Stomach (tissue), 9 donors: ENCODE results near the gene GSTO2. TPM values are rescaled to one million over a fixed set of nuclear protein-coding genes. Genes with fewer than 3 reads are reported as not detected.
"Not testable (repeated sequence)": the region's sequence is repeated elsewhere in the genome, so short reads cannot be mapped to it uniquely, and the experiment has no call there.

Experiments
- DNase-seq, 2 donors: peaks; one replicate each; pipeline versions ENCODE4 v3.0.0 to v3.0.0-alpha.2; 2013 to 2019
- H3K27ac ChIP-seq, 5 donors: fragments of 200-600 bp in 4 of 5; sonication (generic) in 4 of 5; one replicate each; pipeline ENCODE4 v1.5.1; 2013 to 2019; ENCODE audit warnings: mild to moderate bottlenecking in 1 of 5, moderate library complexity in 1 of 5
- H3K27me3 ChIP-seq, 3 donors: fragments of 200-600 bp; sonication (generic); one replicate each; pipeline ENCODE4 v1.5.1; 2017 to 2019; ENCODE audit warnings: mixed run types in 1 of 3
- H3K36me3 ChIP-seq, 4 donors: fragments of 200-600 bp; sonication (generic); 1 replicate in 3 of 4; 2 replicates in 1 of 4; pipeline ENCODE4 v1.5.1; 2016 to 2019
- H3K4me1 ChIP-seq, 4 donors: fragments of 200-600 bp; sonication (generic); one replicate each; pipeline ENCODE4 v1.5.1; 2016 to 2019
- H3K4me3 ChIP-seq, 4 donors: fragments of 200-600 bp; sonication (generic) in 3 of 4; one replicate each; pipeline ENCODE4 v1.5.1; 2016 to 2019; ENCODE audit warnings: mild to moderate bottlenecking in 1 of 4
- H3K9me3 ChIP-seq, 4 donors: fragments of 200-600 bp; sonication (generic); one replicate each; pipeline ENCODE4 v1.5.1; 2016 to 2019
- CTCF ChIP-seq, 7 experiments: fragments of 450-650 bp in 4 of 7; fragments of 200-600 bp in 3 of 7; sonication (generic) in 3 of 7; IDR thresholded peaks; one replicate each; pipeline ENCODE4 v1.5.1; 2016 to 2019; ENCODE audit warnings: antibody characterized with exemption in 7 of 7, control low read depth in 2 of 7, mild to moderate bottlenecking in 1 of 7
- EP300 ChIP-seq: sonication (generic); formaldehyde crosslinking; IDR thresholded peaks from one replicate; pipeline ENCODE4 v1.6.1; 2017; ENCODE audit warnings: antibody characterized with exemption
- POLR2A ChIP-seq, 4 donors: fragments of 450-650 bp; IDR thresholded peaks; one replicate each; pipeline ENCODE4 v1.6.1; 2016; ENCODE audit warnings: antibody characterized with exemption in 4 of 4, control low read depth in 2 of 4, mild to moderate bottlenecking in 1 of 4, moderate library complexity in 1 of 4
- POLR2AphosphoS5 ChIP-seq, 3 donors: sonication (generic); formaldehyde crosslinking; IDR thresholded peaks; one replicate each; pipeline ENCODE4 v1.6.1; 2016; ENCODE audit warnings: antibody characterized with exemption in 3 of 3
- WGBS, 5 donors: extraction: QIAGEN DNeasy Blood & Tissue Kit in 3 of 5; methylation state at CpG; one replicate each; pipeline versions ENCODE4 v1.1.5 to v1.1.7; 2013 to 2018; 5-methylcytosine and 5-hydroxymethylcytosine counted together
- intact Hi-C: fragments of 100-400 bp; cut with DNase I; formaldehyde crosslinking; loops from one replicate; pipeline ENCODE4 v1.15.1; 2023; ENCODE audit warnings: low total_unique reads
- polyA plus RNA-seq, 3 donors: library from polyadenylated mRNA; stranded (reverse); fragments of 200-250 nt; gene quantifications; one replicate each; pipeline ENCODE4 v1.2.3, GENCODE V29; 2013
- total RNA-seq, 5 donors: library from RNA; depleted of rRNA; stranded (reverse); fragments of >200 nt; gene quantifications; one replicate each; pipeline versions ENCODE4 v1.1.0 to v1.2.3, GENCODE V29; 2014 to 2016
- donor health status: healthy with polysubstance abuse.
- donor health status: Bipolar disorder and iron deficiency.
- donor health status: healthy.

GSTO2 gene
- total and polyA plus RNA-seq, 8 donors = under 0.01 to 26.6 (median 10.0) TPM

GRCh38 chr10:104245066-104245632 is 23.8 kb upstream of the GSTO2 start:
- Histone ChIP-seq H3K4me3 (no peak overlapping the region), H3K27ac (no peak overlapping the region), H3K9me3 (peaks cover 0 to 5% (median 0%) of the 10 kb centered on the region in 4 donors), H3K36me3 (no peaks in the 10 kb centered on the region), H3K4me1 (no peaks in the 10 kb centered on the region), H3K27me3 (no peaks in the 10 kb centered on the region)
- TF ChIP-seq POLR2AphosphoS5 (IDR thresholded peaks at IDR 0.05) (no peak), CTCF (IDR thresholded peaks at IDR 0.05) (no peak), EP300 (no peak), POLR2A (IDR thresholded peaks at IDR 0.05) (no peak)
- intact Hi-C loops = no loop called here
- WGBS, 5 donors = 95 to 98% (median 96%) methylated on average over 17 to 34 of the region's 34 CpGs
- DNase-seq = no peak

DNA sequence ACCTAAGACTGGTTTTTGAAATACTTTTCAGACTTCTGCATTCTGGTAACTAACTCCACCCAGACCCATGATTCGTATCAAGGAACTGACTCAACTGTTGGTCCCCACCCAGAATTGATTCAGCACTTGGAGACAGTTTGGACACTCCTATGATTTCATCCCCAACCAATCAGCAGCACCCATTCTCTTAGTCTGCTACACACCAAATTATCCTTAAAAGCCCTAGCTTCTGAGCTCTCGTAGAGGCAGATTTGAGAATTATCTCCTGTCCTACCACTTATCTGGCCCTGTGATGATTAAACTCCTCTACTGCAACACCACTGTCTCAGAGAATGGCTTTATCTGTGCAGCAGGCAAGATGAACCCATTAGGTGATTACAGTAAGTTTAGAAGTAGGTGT is 22.0 kb upstream of the GSTO2 start:
- Histone ChIP-seq H3K4me3 (no peak overlapping the region), H3K9me3 (peaks cover 0 to 5% (median 0%) of the 10 kb centered on the region in 4 donors), H3K36me3 (no peaks in the 10 kb centered on the region), H3K27ac (no peak overlapping the region), H3K27me3 (peaks cover 0 to 4% (median 0%) of the 10 kb centered on the region in 3 donors), H3K4me1 (no peaks in the 10 kb centered on the region)
- WGBS, 5 donors = 50 to 54% (median 51%) methylated on average over 2 of the region's 2 CpGs
- no peak for TF ChIP-seq CTCF (IDR thresholded peaks at IDR 0.05)
- TF ChIP-seq POLR2AphosphoS5 (IDR thresholded peaks at IDR 0.05) = no peak
- TF ChIP-seq POLR2A (IDR thresholded peaks at IDR 0.05) = no peak
- no peak for TF ChIP-seq EP300
- DNase-seq = no peak
- intact Hi-C loops = no loop called here

- DNase-seq = no peak
- Histone ChIP-seq H3K4me1 (no peaks in the 10 kb centered on the region), H3K9me3 (peaks cover 0 to 5% (median 0%) of the 10 kb centered on the region in 4 donors), H3K36me3 (no peaks in the 10 kb centered on the region), H3K4me3 (no peak overlapping the region), H3K27me3 (peaks cover 0 to 4% (median 0%) of the 10 kb centered on the region in 3 donors), H3K27ac (no peak overlapping the region)
- WGBS, 5 donors = 75 to 83% (median 79%) methylated on average over 3 of the region's 3 CpGs
- TF ChIP-seq CTCF (IDR thresholded peaks at IDR 0.05) (no peak), EP300 (no peak), POLR2AphosphoS5 (IDR thresholded peaks at IDR 0.05) (no peak), POLR2A (IDR thresholded peaks at IDR 0.05) (no peak)
- intact Hi-C loops = no loop called here
These were observed 21.4 kb upstream of the GSTO2 start for GRCh38 chr10:104247513-104248146.

DNA sequence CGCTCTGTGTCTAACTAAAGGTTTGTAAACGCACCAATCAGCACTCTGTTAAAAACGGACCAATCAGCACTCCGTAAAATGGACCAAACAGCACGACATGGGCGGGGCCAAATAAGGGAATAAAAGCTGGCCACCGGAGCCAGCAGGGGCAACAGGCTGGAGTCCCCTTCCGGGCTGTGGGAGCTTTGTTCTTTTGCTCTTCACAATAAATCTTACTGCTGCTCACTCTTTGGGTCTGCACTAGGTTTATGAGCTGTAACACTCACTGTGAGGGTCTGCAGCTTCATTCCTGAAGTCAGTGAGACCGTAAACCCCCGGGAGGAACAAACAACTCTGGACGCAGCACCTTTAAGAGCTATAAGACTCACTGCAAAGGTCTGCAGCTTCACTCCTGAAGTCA is 20.1 kb upstream of the GSTO2 start:
- H3K27me3 ChIP-seq, H3K27ac ChIP-seq, intact Hi-C loops, H3K4me3 ChIP-seq, H3K36me3 ChIP-seq, H3K9me3 ChIP-seq, DNase-seq, H3K4me1 ChIP-seq: not testable (repeated sequence)
- 82 to 90% (median 89%) methylated on average over 11 of the region's 11 CpGs for WGBS, 5 donors

DNA sequence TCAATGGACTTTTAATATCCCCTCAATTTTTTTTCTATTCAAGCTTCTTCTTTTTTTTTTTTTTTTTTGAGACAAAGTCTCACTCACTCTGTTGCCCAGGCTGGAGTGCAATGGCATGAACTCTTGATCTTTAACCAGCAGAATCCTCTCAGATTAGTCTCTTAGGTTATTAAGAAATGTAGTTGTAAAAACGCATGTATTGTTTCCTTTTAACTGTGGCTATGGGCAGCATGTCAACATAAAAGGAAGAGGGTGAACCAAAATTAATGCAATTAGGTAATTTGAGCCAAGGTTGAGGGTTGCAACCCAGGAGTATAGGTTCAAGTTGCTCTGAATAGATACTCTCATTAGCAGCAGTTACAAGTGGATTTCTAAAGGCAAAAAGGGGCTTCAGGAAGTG is 18.6 kb upstream of the GSTO2 start:
- DNase-seq = no peak
- Histone ChIP-seq H3K9me3 (peaks cover 0 to 5% (median 0%) of the 10 kb centered on the region in 4 donors), H3K4me3 (no peak overlapping the region), H3K4me1 (peaks cover 0 to 12% (median 12%) of the 10 kb centered on the region in 4 donors), H3K27ac (no peak overlapping the region), H3K36me3 (no peaks in the 10 kb centered on the region), H3K27me3 (peaks cover 0 to 4% (median 0%) of the 10 kb centered on the region in 3 donors)
- whole genome bisulfite sequencing, 5 donors = 39 to 63% (median 50%) methylated on average over 1 of the region's 1 CpG
- intact Hi-C loops = no loop called here
- TF ChIP-seq POLR2A (IDR thresholded peaks at IDR 0.05) (no peak), CTCF (IDR thresholded peaks at IDR 0.05) (no peak), EP300 (no peak), POLR2AphosphoS5 (IDR thresholded peaks at IDR 0.05) (no peak)
